Smooth muscle cell (in vitro differentiated cells): ENCODE measurements around the gene CUL7. TPM values are rescaled to one million over a fixed set of nuclear protein-coding genes. Genes with fewer than 3 reads are reported as not detected.
A peak's percentile ranks its signal among the peaks of the same experiment; 100 is the strongest.

ENCODE experiments used
- DNase-seq: peaks from one replicate; lab custom pipeline; 2025; ENCODE audit not compliant: unreplicated experiment; lab: John Stamatoyannopoulos, UW
- H2AFZ ChIP-seq: fragments of 200-600 bp; sonication (generic); 2 replicates; pipeline ENCODE4 v1.6.0; 2016; ENCODE audit warnings: antibody characterized with exemption, low read depth, mild to moderate bottlenecking
- H3F3A ChIP-seq: fragments of 200-600 bp; sonication (generic); 2 replicates; pipeline ENCODE4 v1.6.0; 2017; ENCODE audit warnings: antibody characterized with exemption, low read depth
- H3K27ac ChIP-seq: fragments of 200-600 bp; sonication (generic); 2 replicates; pipeline ENCODE4 v1.5.1; 2016; ENCODE audit warnings: low read depth, mild to moderate bottlenecking
- H3K27me3 ChIP-seq: fragments of 200-600 bp; sonication (generic); 2 replicates; pipeline ENCODE4 v1.6.1; 2016; ENCODE audit warnings: low read depth, mild to moderate bottlenecking
- H3K36me3 ChIP-seq: fragments of 200-600 bp; sonication (generic); 2 replicates; pipeline ENCODE4 v1.5.1; 2016; ENCODE audit warnings: low read depth
- H3K4me1 ChIP-seq: fragments of 200-600 bp; sonication (generic); 2 replicates; pipeline ENCODE4 v1.5.1; 2016; ENCODE audit warnings: low read depth
- H3K4me2 ChIP-seq: fragments of 200-600 bp; sonication (generic); 2 replicates; pipeline ENCODE4 v1.6.0; 2016; ENCODE audit warnings: mild to moderate bottlenecking
- H3K4me3 ChIP-seq: fragments of 200-600 bp; sonication (generic); 2 replicates; pipeline ENCODE4 v1.5.1; 2016; ENCODE audit warnings: mild to moderate bottlenecking
- H3K79me2 ChIP-seq: fragments of 200-600 bp; sonication (generic); 2 replicates; pipeline ENCODE4 v1.6.0; 2016; ENCODE audit warnings: low read depth, mild to moderate bottlenecking
- H3K9ac ChIP-seq: fragments of 200-600 bp; sonication (generic); 2 replicates; pipeline ENCODE4 v1.6.0; 2016; ENCODE audit warnings: low read depth
- H3K9me3 ChIP-seq: fragments of 200-600 bp; sonication (generic); replicated peaks from 2 replicates; pipeline ENCODE4 v1.5.1; 2016; ENCODE audit warnings: low read depth
- H4K20me1 ChIP-seq: fragments of 200-600 bp; sonication (generic); 2 replicates; pipeline ENCODE4 v1.6.0; 2016; ENCODE audit warnings: low read depth
- CTCF ChIP-seq: fragments of 200-600 bp; sonication (generic); IDR thresholded peaks from 2 replicates; pipeline ENCODE4 v1.5.1; 2017; ENCODE audit warnings: borderline replicate concordance, mild to moderate bottlenecking, antibody characterized with exemption; ENCODE audit not compliant: insufficient read depth, poor library complexity, severe bottlenecking
- WGBS: methylation state at CpG from one replicate; pipeline ENCODE4 v1.1.7; 2016; ENCODE audit warnings: low lambda C conversion rate; 5-methylcytosine and 5-hydroxymethylcytosine counted together
- polyA plus RNA-seq: library from polyadenylated mRNA; unstranded; fragments of >200 nt; fragmentation: Nextera tagmentation; extraction: Ambion mirVana; gene quantifications from 2 replicates; pipeline ENCODE4 v1.2.1, GENCODE V29; 2016
- total RNA-seq: library from RNA; depleted of rRNA; stranded (reverse); fragments of >200 nt; gene quantifications from 2 replicates; pipeline ENCODE4 v1.2.3, GENCODE V29; 2014

Gene CUL7
- total and polyA plus RNA-seq, 2 experiments from 2014 or later, result 36.9 to 49.6 TPM

DNA sequence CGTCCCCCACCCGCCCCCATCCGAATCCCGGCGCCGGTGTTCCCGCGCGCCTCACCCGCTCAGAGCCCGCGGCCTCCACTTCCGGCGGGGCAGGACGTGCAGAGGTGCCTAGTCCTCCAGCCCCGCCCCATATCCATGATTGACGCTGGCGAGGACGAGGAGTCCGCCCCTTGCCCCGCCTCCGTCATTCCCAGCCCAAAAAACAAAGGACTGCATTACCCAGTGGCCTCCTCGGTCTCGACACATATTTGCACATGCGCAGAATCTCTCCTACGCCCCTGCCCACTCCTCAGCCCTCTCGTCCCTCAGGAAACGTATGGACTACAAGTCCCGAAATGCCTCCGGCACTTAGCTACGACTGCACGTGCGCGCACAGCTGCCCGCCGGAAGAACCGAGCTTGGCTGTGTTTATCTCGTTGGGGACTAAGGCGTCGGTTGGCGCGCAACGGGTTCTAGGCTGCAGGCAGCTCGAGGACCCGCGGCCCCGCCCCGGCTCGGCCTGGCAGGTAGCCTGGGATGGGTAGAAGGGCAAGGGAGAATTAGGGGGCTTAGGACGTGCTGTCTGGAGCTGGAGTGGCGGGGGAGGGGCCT lies 39.7 kb downstream of the CUL7 start, which contains the start of the genes KLHDC3 and MEA1:
TSS of gene KLHDC3 (plus strand) at position 407 of the 591 bp plus-strand sequence. CDS start 2,944 bp downstream, outside the sequence.
TSS of gene MEA1 (minus strand) at position 104 of the 591 bp plus-strand sequence. CDS start 133 bp downstream, outside the sequence.
- no peaks in the 10 kb centered on the region for H3K9me3 ChIP-seq
- peaks cover 6% of the 10 kb centered on the region for H3K4me1 ChIP-seq
- H3K4me2 ChIP-seq, result peak within 1 kb of the TSS; percentile 95
- under 1% methylated on average over 50 of the region's 51 CpGs for WGBS
- H2AFZ ChIP-seq, result peak within 1 kb of the TSS; percentile 59
- peaks cover 51% of the 10 kb centered on the region for H3K79me2 ChIP-seq
- peaks cover 20% of the 10 kb centered on the region for H4K20me1 ChIP-seq
- peak within 1 kb of the TSS; percentile 69 for H3K9ac ChIP-seq
- no peak for TF ChIP-seq CTCF
- no peaks in the 10 kb centered on the region for H3K27me3 ChIP-seq
- H3K36me3 ChIP-seq, result no peaks in the 10 kb centered on the region
- DNase-seq, result peak; percentile 93
- H3K4me3 ChIP-seq, result peak within 1 kb of the TSS; percentile 72
- H3F3A ChIP-seq, result peaks cover 3% of the 10 kb centered on the region
- peak within 1 kb of the TSS; percentile 47 for H3K27ac ChIP-seq

GRCh38 chr6:43013097-43013842 lies 40.4 kb downstream of the CUL7 start:
- Histone ChIP-seq H3K9me3 (no peaks in the 10 kb centered on the region), H3K36me3 (no peaks in the 10 kb centered on the region), H3K4me3 (peak overlapping the region; percentile 72), H2AFZ (peak overlapping the region; percentile 59), H3F3A (no peaks in the 10 kb centered on the region), H3K9ac (peak overlapping the region; percentile 67), H4K20me1 (peaks cover 20% of the 10 kb centered on the region), H3K79me2 (peaks cover 48% of the 10 kb centered on the region), H3K4me2 (peak overlapping the region; percentile 90), H3K27ac (peak overlapping the region; percentile 7), H3K27me3 (no peaks in the 10 kb centered on the region), H3K4me1 (peaks cover 6% of the 10 kb centered on the region)
- TF ChIP-seq CTCF, result no peak
- 24% methylated on average over 9 of the region's 25 CpGs for WGBS
- DNase-seq, result no peak

DNA sequence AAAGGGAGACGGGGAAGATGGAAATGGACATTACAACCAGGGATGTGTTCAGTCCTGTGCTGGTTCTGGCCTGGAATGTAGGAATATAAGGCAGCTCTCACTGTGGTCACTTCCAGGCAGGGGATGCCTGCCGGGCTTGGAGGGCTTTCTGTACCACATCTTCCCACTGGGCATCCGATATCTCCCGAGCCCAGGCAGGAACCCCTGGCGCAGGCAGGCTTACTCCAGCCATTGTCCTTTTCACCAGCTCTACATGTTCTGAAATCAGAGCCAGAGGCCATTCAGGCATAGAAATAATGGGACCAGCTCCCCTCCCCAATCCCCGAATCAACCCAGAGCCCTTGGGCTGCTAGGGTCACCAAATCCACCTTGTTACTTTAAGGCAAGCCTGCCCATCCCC lies 41.3 kb downstream of the CUL7 start:
- Histone ChIP-seq H3K36me3 (no peaks in the 10 kb centered on the region), H3F3A (no peaks in the 10 kb centered on the region), H4K20me1 (peaks cover 20% of the 10 kb centered on the region), H3K27me3 (no peaks in the 10 kb centered on the region), H3K9ac (no peak overlapping the region), H3K4me3 (peak overlapping the region; percentile 72), H2AFZ (no peak overlapping the region), H3K79me2 (peaks cover 46% of the 10 kb centered on the region), H3K9me3 (no peaks in the 10 kb centered on the region), H3K4me2 (peak overlapping the region; percentile 90), H3K27ac (no peak overlapping the region), H3K4me1 (peaks cover 6% of the 10 kb centered on the region)
- no peak for DNase-seq
- TF ChIP-seq CTCF, result no peak
- 97% methylated on average over 6 of the region's 6 CpGs for WGBS
